HG03103 (cell line): ENCODE results near the gene PRSS38.

ENCODE experiments used
- ATAC-seq: cut with Tn5 transposase; IDR thresholded peaks from one replicate; pipeline ENCODE4 v1.9.1; 2021; ENCODE audit warnings: low read depth; ENCODE audit not compliant: unreplicated experiment

PRSS38 gene

GRCh38 chr1:227893949-227894721 lies 78.7 kb downstream of the PRSS38 start:
- no peak for ATAC-seq

GRCh38 chr1:227894831-227895451 lies 79.5 kb downstream of the PRSS38 start:
- no peak for ATAC-seq
